ENCODE data around the gene ZNF841. TPM values are rescaled to one million over a fixed set of nuclear protein-coding genes. Genes with fewer than 3 reads are reported as not detected.

The ZNF841 gene
- total and polyA plus RNA-seq, 9 of the 15 experiments (the other 6 are each of a cell fraction or from before 2014, with no cell fraction given), result 3.1 to 17.1 (median 11.0) TPM

GRCh38 chr19:52139252-52140031 is 43.9 kb upstream of the ZNF841 start, which contains the start of gene ZNF616 (continued):
- peak; percentile 88 to 99 (median 95) for TF ChIP-seq ZBTB11 (CRISPR knock-in tag; IDR thresholded peaks at IDR 0.05)
- no peak for TF ChIP-seq ZBTB12 (CRISPR knock-in tag; IDR thresholded peaks at IDR 0.05)
- no peak for TF ChIP-seq EZH2 (IDR thresholded peaks at IDR 0.05; ENCODE audit: borderline replicate concordance, low read depth, low read length)
- no peak for TF ChIP-seq MCM5 (IDR thresholded peaks at IDR 0.05; ENCODE audit: low read depth)
- no peak for TF ChIP-seq ZNF518B (CRISPR knock-in tag; IDR thresholded peaks at IDR 0.05)
- TF ChIP-seq NFIX (CRISPR knock-in tag; IDR thresholded peaks at IDR 0.05; ENCODE audit: low read depth), result no peak
- no peak for TF ChIP-seq FIP1L1 (IDR thresholded peaks at IDR 0.05; ENCODE audit: low read depth, low read length, poor library complexity, severe bottlenecking)
- TF ChIP-seq SAFB2 (IDR thresholded peaks at IDR 0.05; ENCODE audit: borderline replicate concordance, low read depth, low read length, severe bottlenecking), result no peak
- TF ChIP-seq THRA (IDR thresholded peaks at IDR 0.05), result no peak
- no peak for TF ChIP-seq ZNF184 (CRISPR knock-in tag; IDR thresholded peaks at IDR 0.05)
- TF ChIP-seq ZNF165 (CRISPR knock-in tag; IDR thresholded peaks at IDR 0.05; ENCODE audit: borderline replicate concordance), result no peak
- TF ChIP-seq BACH1 (tag; IDR thresholded peaks at IDR 0.05), result no peak
- TF ChIP-seq POLR2H (tag; IDR thresholded peaks at IDR 0.05; ENCODE audit: low read depth), result peak; percentile 80
- TF ChIP-seq CHCHD3 (CRISPR knock-in tag; IDR thresholded peaks at IDR 0.05), result no peak
- TF ChIP-seq CHD1 (IDR thresholded peaks at IDR 0.05; ENCODE audit: low read length), result peak; percentile 93
- TF ChIP-seq ILK (tag; IDR thresholded peaks at IDR 0.05; ENCODE audit: borderline replicate concordance, low read depth), result no peak
- peak; percentile 70; the same call in 1 of the 2 replicates for TF ChIP-seq TRIM28 (IDR thresholded peaks at IDR 0.05)
